Measurements from ENCODE around the gene SAXO2.
"Not testable (repeated sequence)": the region's sequence is repeated elsewhere in the genome, so short reads cannot be mapped to it uniquely, and the experiment has no call there.

Gene SAXO2

GRCh38 chr15:82288202-82288601 lies 25.6 kb downstream of the SAXO2 start:
- DNase-seq, result not testable (repeated sequence)

GRCh38 chr15:82292271-82292670 lies 29.7 kb downstream of the SAXO2 start:
- DNase-seq, result no peak

GRCh38 chr15:82294061-82294690 lies 31.6 kb downstream of the SAXO2 start:
- DNase-seq, result peak; percentile 20

GRCh38 chr15:82297546-82297945 lies 34.9 kb downstream of the SAXO2 start:
- DNase-seq, result no peak

GRCh38 chr15:82298032-82298431 lies 35.4 kb downstream of the SAXO2 start:
- no peak for DNase-seq

- DNase-seq, result peak; percentile 80
Measured at GRCh38 chr15:82298520-82298919, 35.9 kb downstream of the SAXO2 start.

- peak; percentile 32 for DNase-seq
Measured at GRCh38 chr15:82299511-82299914, 36.9 kb downstream of the SAXO2 start.

- DNase-seq, result not testable (repeated sequence)
Measured at GRCh38 chr15:82300326-82300725, 37.7 kb downstream of the SAXO2 start.

GRCh38 chr15:82300883-82301282 lies 38.3 kb downstream of the SAXO2 start:
- no peak for DNase-seq

GRCh38 chr15:82301296-82302016 lies 38.8 kb downstream of the SAXO2 start:
- DNase-seq, result no peak

- no peak for DNase-seq
Measured at GRCh38 chr15:82303956-82304777, 41.5 kb downstream of the SAXO2 start.

GRCh38 chr15:82304778-82305090 lies 42.1 kb downstream of the SAXO2 start:
- no peak for DNase-seq

GRCh38 chr15:82305621-82306048 lies 43.0 kb downstream of the SAXO2 start:
- DNase-seq, result no peak

GRCh38 chr15:82306791-82307713 lies 44.4 kb downstream of the SAXO2 start:
- no peak for DNase-seq

- no peak for DNase-seq
Measured at GRCh38 chr15:82307714-82308081, 45.1 kb downstream of the SAXO2 start.

GRCh38 chr15:82309802-82310201 lies 47.2 kb downstream of the SAXO2 start:
- no peak for DNase-seq

GRCh38 chr15:82311321-82311720 lies 48.7 kb downstream of the SAXO2 start:
- DNase-seq, result not testable (repeated sequence)

- DNase-seq, result no peak
Measured at GRCh38 chr15:82312586-82313349, 50.1 kb downstream of the SAXO2 start.

- no peak for DNase-seq
Measured at GRCh38 chr15:82313446-82313845, 50.8 kb downstream of the SAXO2 start.

- not testable (repeated sequence) for DNase-seq
Measured at GRCh38 chr15:82313951-82314768, 51.5 kb downstream of the SAXO2 start.

All from retina (tissue), 1 donor.